ENCODE data around the gene DLEC1. TPM values are rescaled to one million over a fixed set of nuclear protein-coding genes. Genes with fewer than 3 reads are reported as not detected.

The DLEC1 gene
- total and polyA plus RNA-seq, 9 of the 15 experiments (the other 6 are each of a cell fraction or from before 2014, with no cell fraction given) = 0.07 to 0.08 TPM; not detected in 7

GRCh38 chr3:38003371-38003816 lies 35.6 kb upstream of the DLEC1 start (continued):
- TF ChIP-seq NCOA4 (IDR thresholded peaks at IDR 0.05; ENCODE audit: partially characterized antibody) = no peak
- TF ChIP-seq EGR1 (conservative IDR thresholded peaks at IDR 0.05) = peak; percentile 60
- no peak for TF ChIP-seq ZFX (CRISPR knock-in tag; IDR thresholded peaks at IDR 0.05)
- TF ChIP-seq TCF15 (CRISPR knock-in tag; IDR thresholded peaks at IDR 0.05) = no peak
- 0 out of 4 replicates have a peak, but pooled peaks of 1 of the 2 experiments have one; percentile 40 for TF ChIP-seq ARNT (IDR thresholded peaks at IDR 0.05)
- no peak for TF ChIP-seq ZNF224 (CRISPR knock-in tag; IDR thresholded peaks at IDR 0.05)
- TF ChIP-seq ZSCAN32 (CRISPR knock-in tag; IDR thresholded peaks at IDR 0.05) = no peak

GRCh38 chr3:38003817-38004414 lies 35.1 kb upstream of the DLEC1 start:
- H4K20me1 ChIP-seq (replicated peaks; ENCODE audit: control insufficient read depth, insufficient read depth, low read length) = peaks cover 14% of the 10 kb centered on the region
- no peak overlapping the region for H2AFZ ChIP-seq (ENCODE audit: low read depth, low read length)
- intact Hi-C loops (cut with micrococcal nuclease) = loop anchor here (1.0 kb wide), 2 partner anchors 30 to 36 kb away; no protein-coding TSS in a partner anchor
- no peaks in the 10 kb centered on the region for H3K79me2 ChIP-seq (ENCODE audit: control insufficient read depth, insufficient read depth, low read length)
- ChIA-PET CTCF (ENCODE audit: low intra/inter-chr PET ratio) (interaction anchor here (0.6 to 5.0 kb wide), 7 partner anchors 28 to 996 kb away, joined by 3 to 62 read pairs (median 5); partner anchors contain the start of gene DLEC1), POLR2A (interaction anchor here (0.5 to 1.2 kb wide), 8 partner anchors 10 to 184 kb away, joined by 3 to 4 read pairs (median 3); no protein-coding TSS in a partner anchor)
- peak overlapping the region in 1 of 2 experiments; percentile 4; a peak in 2 of 4 replicates for H3K9ac ChIP-seq (ENCODE audit: insufficient read depth in 1 of 2, low read depth in 2 of 2, low read length in 2 of 2)
- H3K36me3 ChIP-seq (ENCODE audit: control insufficient read depth, insufficient read depth, low read length) = peaks cover 75% of the 10 kb centered on the region
- WGBS (ENCODE audit: insufficient coverage, low coverage, missing lambda C conversion rate) = 59% methylated on average over 9 of the region's 11 CpGs
- no peak overlapping the region for H3K4me3 ChIP-seq
- no peaks in the 10 kb centered on the region for H3K9me3 ChIP-seq (replicated peaks; ENCODE audit: control insufficient read depth, insufficient read depth, low read depth, low read length)
- H3K4me2 ChIP-seq (ENCODE audit: insufficient read depth, low read length) = no peak overlapping the region
- no peaks in the 10 kb centered on the region for H3K27me3 ChIP-seq (ENCODE audit: control insufficient read depth in 2 of 2, insufficient read depth in 2 of 2, low read length in 2 of 2)
- no TSS peak for BruUV-seq (replicated peaks)
- H3K27ac ChIP-seq (ENCODE audit: extremely low read depth, low read depth, low read length) = no peak overlapping the region; the same call in 2 of the 3 replicates
- ATAC-seq = peak; percentile 3
- in situ Hi-C loops (cut with MboI) = no loop called here
- FAIRE-seq = no peak
- no peak for DNase-seq (ENCODE audit: extremely low read depth in 1 of 4, low spot score in 3 of 4)
- H3K4me1 ChIP-seq (replicated peaks in 1 of 2; ENCODE audit: control insufficient read depth in 2 of 2, insufficient read depth in 2 of 2, low read length in 2 of 2) = peaks cover 10 to 49% of the 10 kb centered on the region in 2 experiments
- peaks cover 6% of the 10 kb centered on the region for H3K9me1 ChIP-seq (ENCODE audit: control insufficient read depth, insufficient read depth, low read length)
- TF ChIP-seq NUFIP1 (IDR thresholded peaks at IDR 0.05; ENCODE audit: partially characterized antibody) = no peak
- TF ChIP-seq JUN (IDR thresholded peaks at IDR 0.05; ENCODE audit: borderline replicate concordance, low read depth, low read length) = no peak
- 0 out of 2 replicates have a peak, but pooled peaks have one; percentile 46 for TF ChIP-seq JUN (CRISPR knock-in tag; IDR thresholded peaks at IDR 0.05; ENCODE audit: borderline replicate concordance)
- TF ChIP-seq CXXC5 (CRISPR knock-in tag; IDR thresholded peaks at IDR 0.05) = no peak
- no peak for TF ChIP-seq MAX (CRISPR knock-in tag; IDR thresholded peaks at IDR 0.05)
- TF ChIP-seq HMGXB4 (CRISPR knock-in tag; IDR thresholded peaks at IDR 0.05) = no peak
- 0 out of 2 replicates have a peak, but pooled peaks have one; percentile 46 for TF ChIP-seq FOXP4 (CRISPR knock-in tag; IDR thresholded peaks at IDR 0.05; ENCODE audit: borderline replicate concordance)
- TF ChIP-seq KDM1A (IDR thresholded peaks at IDR 0.05) = no peak
- TF ChIP-seq SMARCB1 (IDR thresholded peaks at IDR 0.05; ENCODE audit: insufficient read length, low read depth) = no peak
- no peak for TF ChIP-seq SNIP1 (IDR thresholded peaks at IDR 0.05; ENCODE audit: low read depth)
